Chondrocyte (in vitro differentiated cells): ENCODE results near the gene TMEM225B. TPM values are rescaled to one million over a fixed set of nuclear protein-coding genes. Genes with fewer than 3 reads are reported as not detected.
A peak's percentile ranks its signal among the peaks of the same experiment; 100 is the strongest.

ENCODE experiments used
- DNase-seq: peaks from one replicate; pipeline ENCODE4 v3.0.0; 2021; ENCODE audit warnings: mixed read lengths, low spot score
- H3K27ac Mint-ChIP-seq: one replicate; pipeline ENCODE4 v1.8.0; 2021; ENCODE audit warnings: mild to moderate bottlenecking, moderate library complexity, mixed read lengths; ENCODE audit not compliant: unreplicated experiment
- H3K27me3 Mint-ChIP-seq: 2 replicates; pipeline ENCODE4 v1.8.0; 2021; ENCODE audit warnings: low read depth, mixed read lengths
- H3K36me3 Mint-ChIP-seq: 2 replicates; pipeline ENCODE4 v1.8.0; 2021; ENCODE audit warnings: low read depth, mixed read lengths
- H3K4me1 Mint-ChIP-seq: 2 replicates; pipeline ENCODE4 v1.8.0; 2021; ENCODE audit warnings: low read depth, mild to moderate bottlenecking, mixed read lengths
- H3K4me3 Mint-ChIP-seq: one replicate; pipeline ENCODE4 v1.8.0; 2021; ENCODE audit warnings: mild to moderate bottlenecking, moderate library complexity, mixed read lengths; ENCODE audit not compliant: unreplicated experiment
- H3K9me3 Mint-ChIP-seq: 2 replicates; pipeline ENCODE4 v1.8.0; 2021; ENCODE audit warnings: low read depth, mixed read lengths
- CTCF ChIP-seq: fragments of 200-600 bp; sonication (generic); IDR thresholded peaks from 2 replicates; pipeline ENCODE4 v1.5.0; 2021; ENCODE audit warnings: antibody characterized with exemption, mild to moderate bottlenecking, moderate library complexity
- total RNA-seq: library from RNA; stranded (reverse); gene quantifications from 3 replicates; pipeline ENCODE4 v1.2.1, GENCODE V29; 2021

TMEM225B gene
- total RNA-seq, 1 donor from 2014 or later: 0.75 TPM

GRCh38 chr7:99571768-99572167 lies 26.3 kb upstream of the TMEM225B start:
- DNase-seq: no peak
- H3K27me3 Mint-ChIP-seq: no peaks in the 10 kb centered on the region
- H3K27ac Mint-ChIP-seq: no peak overlapping the region
- H3K4me1 Mint-ChIP-seq: no peaks in the 10 kb centered on the region
- no peak overlapping the region for H3K4me3 Mint-ChIP-seq
- no peak for TF ChIP-seq CTCF
- no peaks in the 10 kb centered on the region for H3K9me3 Mint-ChIP-seq
- H3K36me3 Mint-ChIP-seq: peaks cover 35% of the 10 kb centered on the region

GRCh38 chr7:99573257-99573656 lies 24.8 kb upstream of the TMEM225B start:
- DNase-seq: no peak
- Mint-ChIP-seq H3K27me3 (no peaks in the 10 kb centered on the region), H3K9me3 (no peaks in the 10 kb centered on the region), H3K4me3 (no peak overlapping the region), H3K36me3 (peaks cover 30% of the 10 kb centered on the region), H3K4me1 (no peaks in the 10 kb centered on the region), H3K27ac (no peak overlapping the region)
- TF ChIP-seq CTCF: no peak

GRCh38 chr7:99576251-99576650 lies 21.8 kb upstream of the TMEM225B start:
- DNase-seq: no peak
- no peak overlapping the region for H3K4me3 Mint-ChIP-seq
- peaks cover 27% of the 10 kb centered on the region for H3K36me3 Mint-ChIP-seq
- no peak overlapping the region for H3K27ac Mint-ChIP-seq
- no peaks in the 10 kb centered on the region for H3K9me3 Mint-ChIP-seq
- no peak for TF ChIP-seq CTCF
- H3K27me3 Mint-ChIP-seq: no peaks in the 10 kb centered on the region
- peaks cover 12% of the 10 kb centered on the region for H3K4me1 Mint-ChIP-seq

GRCh38 chr7:99579281-99579955 lies 18.6 kb upstream of the TMEM225B start:
- no peak for DNase-seq

More at GRCh38 chr7:99579281-99579955, 18.6 kb upstream of the TMEM225B start:
- Mint-ChIP-seq H3K9me3 (no peaks in the 10 kb centered on the region), H3K27me3 (no peaks in the 10 kb centered on the region), H3K36me3 (no peaks in the 10 kb centered on the region), H3K27ac (no peak overlapping the region), H3K4me3 (peak overlapping the region; percentile 81), H3K4me1 (peaks cover 13% of the 10 kb centered on the region)
- no peak for TF ChIP-seq CTCF
